SKM-1 treated with dmso at 0.1 percent for 144 hours (cell line): ENCODE measurements around the gene KRT35.

Experiments used
- DNase-seq: peaks from one replicate; lab custom pipeline; 2025; ENCODE audit not compliant: unreplicated experiment; lab: John Stamatoyannopoulos, UW

The KRT35 gene

DNA sequence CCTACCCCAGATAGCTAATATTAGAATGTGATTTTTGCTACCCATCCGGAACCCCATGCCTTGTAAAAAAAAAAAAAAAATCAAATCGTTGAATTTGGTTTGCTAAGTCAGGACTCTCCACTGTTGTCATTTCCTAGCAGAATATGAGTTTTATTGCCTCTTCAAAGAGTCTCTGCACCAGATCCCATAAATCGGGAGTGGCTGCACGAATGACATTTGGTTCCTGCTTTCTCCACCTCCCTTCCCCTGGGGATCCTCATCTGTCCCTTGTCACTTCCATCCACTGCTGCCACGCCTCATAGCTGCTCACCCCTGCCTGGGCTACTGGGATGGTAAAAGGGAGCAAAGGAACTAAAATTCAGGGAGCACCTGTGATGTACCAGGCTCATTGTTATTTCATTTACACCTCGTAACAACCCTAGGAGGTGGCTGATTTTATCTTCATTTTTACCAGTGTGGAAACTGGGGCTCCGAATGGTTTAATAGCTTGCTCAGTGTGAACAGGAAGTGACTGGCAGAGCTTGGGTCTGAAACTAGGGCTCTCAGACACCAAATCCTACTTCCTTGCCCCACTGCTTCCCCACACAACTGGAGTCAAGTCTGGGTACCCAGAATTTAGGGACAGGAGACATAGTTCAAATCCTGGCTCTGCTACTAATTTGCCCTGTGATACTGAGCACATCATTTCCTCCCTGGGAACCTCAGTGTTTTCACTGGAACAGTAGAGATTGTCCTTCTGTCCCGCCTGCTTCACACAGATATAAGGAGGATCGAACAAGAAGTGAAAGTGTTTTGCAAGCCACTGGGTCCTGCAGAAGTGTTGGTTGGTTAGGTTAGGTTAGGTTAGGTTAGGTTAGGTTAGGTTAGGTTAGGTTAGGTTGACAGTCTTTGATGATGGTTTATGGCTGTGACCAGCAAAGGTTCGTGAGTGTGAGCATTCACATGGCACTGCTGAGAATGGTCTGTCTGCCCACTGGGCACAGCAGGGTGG, 9.3 kb upstream of the KRT35 start:
- peak; percentile 6 for DNase-seq

DNA sequence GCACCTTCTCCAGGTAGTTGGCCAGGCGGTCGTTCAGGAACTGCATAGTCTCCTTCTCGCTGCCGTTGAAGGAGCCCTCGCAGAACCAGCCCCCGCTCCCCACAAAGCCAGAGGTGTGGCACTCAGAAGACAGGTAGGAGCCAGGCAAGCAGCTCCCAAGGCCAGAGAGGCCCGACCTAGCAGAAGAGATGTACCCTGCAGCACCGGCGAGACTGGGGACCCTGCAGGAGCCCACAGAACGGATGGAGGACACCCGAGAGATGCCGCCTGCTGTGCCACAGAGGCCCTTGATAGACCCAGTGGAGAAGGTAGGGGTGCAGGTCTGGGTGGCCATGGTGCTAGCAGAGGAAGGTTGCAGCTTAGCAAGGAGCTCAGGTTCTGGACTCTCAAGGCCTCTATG, 8.6 kb upstream of the KRT35 start, which contains the start of gene KRT36:
Gene KRT36, minus strand, starts transcription at position 380 of the 400 bp plus-strand sequence. Its CDS starts 46 bp downstream, at position 334.
- no peak for DNase-seq

DNA sequence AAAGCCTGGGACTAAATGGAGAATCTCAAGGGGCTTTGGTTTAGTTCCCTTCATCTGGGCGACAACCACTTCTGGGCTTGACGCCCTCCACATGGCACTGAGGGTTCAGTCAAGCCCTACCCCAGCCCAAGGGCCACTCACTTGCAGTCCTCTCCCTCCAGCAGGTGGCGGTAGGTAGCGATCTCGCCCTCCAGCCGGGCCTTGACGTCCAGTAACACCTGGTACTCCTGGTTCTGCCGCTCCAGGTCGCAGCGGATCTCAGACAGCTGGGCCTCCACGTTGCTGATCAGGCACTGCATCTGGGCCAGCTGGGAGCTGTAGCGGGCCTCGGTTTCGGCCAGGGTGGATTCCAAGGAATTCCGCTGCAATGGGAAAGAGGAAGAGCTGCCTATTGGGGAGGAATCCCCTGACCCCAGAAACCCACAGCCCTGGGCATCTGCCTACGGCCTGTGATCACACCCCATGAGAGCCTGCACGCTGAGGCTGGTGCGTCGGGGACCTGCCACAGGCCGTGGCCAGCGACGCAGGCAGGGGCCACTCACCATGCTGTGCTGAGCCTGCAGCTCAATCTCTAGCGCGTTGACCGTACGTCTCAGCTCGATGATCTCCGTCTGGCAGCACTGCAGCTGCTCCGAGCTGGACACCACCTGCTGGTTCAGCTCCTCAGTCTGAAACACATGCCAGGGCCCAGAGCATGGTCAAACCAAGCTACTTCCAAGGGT, 6.0 kb upstream of the KRT35 start:
- DNase-seq, result peak; percentile 43

DNA sequence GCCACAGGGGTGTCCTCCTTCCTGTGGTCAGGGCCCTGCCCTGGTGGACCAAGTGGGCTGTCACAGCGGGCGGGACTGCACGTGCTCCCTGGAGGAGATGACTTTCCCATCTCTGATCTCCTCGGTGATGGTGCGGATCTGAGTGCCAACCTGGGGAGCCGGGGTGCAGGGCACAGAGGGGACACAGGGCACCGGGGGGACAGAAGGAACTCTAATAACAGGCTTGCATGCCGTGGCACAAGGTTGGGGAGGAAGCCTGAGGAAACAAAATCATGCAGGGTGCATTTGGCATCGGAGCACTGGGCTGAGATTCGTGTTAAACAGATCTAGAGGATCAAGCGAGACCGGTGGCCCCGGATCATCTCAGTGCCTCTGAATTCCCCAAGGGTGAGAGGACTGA, 5.4 kb upstream of the KRT35 start:
- DNase-seq, result no peak

DNA sequence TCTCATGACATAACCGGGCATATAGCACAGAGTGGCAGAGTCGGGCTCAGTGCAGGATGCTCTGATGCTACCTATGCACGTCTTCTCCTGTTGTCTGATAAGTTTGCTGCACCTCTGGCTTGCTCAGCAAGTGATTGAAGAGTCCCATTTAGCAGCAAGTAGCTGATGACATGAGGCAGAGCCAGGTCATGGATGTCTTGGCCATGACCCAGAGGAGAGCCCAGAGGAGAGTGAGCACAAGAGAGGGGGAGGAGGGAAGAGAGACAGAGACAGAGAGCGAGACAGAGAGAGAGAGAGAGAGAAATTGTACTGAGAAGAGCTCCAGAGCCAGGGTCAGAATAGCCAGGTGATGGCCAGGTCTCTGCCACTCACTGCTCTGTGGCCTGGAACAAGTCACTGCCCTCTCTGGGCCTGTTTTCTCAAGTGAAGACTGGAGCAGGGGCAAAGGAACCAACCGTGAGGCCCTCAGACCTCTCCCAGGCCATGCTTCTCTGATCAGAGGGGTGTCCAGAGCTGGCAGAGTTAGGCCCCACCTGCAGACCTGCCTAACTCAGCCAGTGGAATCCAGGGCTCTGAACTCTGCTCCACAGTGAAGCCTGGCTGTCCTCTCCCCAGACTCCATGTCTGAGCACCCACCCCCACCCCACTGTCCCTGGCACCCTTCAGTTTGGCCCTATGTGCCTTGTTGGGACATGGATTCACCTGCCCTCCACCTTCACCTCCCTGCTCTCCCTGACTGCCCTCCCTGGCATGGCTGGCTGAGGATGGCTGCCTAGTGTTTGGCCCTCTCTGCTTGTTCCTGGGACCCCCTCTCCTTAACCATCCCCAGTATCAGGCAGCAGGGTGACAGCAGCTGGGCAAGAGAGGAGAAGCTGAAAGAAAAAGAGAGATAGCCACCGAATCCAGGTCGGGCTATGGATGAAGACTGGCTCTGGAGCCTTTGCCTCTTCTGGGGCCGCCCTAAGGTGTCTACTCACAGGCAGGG, 4.3 kb upstream of the KRT35 start:
- DNase-seq, result no peak

DNA sequence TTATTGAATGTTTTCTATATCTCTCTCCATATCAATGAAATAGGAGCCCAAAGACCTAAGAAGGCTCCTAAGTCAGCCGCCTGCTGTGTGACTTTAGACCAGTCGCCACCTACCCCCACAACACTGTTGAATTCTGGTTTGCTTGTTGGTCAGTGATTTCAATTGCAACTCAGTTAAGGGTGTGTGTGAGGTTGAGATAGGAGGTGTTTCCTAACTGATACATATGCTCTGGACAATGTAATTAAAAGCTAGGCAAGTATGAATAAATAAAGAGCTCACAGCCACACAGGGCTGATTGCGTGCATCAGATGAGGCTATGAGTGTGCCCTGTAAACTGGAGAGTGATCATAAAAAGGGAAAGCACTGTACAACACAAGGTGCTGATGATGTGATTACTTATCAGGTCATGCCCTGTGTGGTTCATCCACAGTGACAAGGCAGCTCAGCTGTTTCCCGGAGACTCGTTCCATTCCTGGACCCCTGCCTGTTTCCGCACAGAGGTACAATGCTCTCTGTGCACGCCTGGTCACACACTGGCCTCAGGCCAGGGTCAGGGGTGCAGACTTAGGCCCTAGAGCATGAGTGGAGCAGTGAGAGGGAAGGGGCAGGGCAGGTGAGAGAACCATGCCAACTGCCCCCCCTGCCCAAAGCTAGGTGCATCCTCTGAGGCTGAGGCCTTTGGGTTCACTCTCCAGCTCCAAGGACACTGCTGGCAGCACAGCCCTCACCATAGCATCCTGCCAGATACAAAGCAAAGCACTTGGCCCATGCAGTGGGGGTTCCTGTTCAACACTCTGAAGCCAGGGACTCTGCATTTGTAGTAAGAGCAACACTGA, 3.3 kb upstream of the KRT35 start:
- no peak for DNase-seq

DNA sequence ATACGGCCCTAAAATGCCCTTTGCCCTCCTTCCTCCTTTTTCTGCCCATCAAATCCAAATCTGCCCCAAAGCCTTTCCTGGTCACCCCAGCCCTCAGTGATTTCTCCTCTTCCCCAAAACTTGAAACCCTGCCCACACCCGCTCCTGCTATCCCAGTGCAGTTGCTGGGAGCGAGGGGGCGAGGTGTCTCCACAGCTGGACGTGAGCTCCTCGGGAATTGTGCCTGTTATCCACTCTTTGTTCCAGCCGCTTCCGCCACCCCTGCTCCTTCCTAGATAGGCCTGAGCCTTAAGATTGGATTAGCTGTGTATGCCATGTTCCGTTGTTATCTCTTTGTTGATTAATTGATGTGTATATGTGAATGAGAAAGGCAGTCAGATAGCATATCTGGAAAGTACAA, 2.6 kb upstream of the KRT35 start:
- DNase-seq, result no peak

DNA sequence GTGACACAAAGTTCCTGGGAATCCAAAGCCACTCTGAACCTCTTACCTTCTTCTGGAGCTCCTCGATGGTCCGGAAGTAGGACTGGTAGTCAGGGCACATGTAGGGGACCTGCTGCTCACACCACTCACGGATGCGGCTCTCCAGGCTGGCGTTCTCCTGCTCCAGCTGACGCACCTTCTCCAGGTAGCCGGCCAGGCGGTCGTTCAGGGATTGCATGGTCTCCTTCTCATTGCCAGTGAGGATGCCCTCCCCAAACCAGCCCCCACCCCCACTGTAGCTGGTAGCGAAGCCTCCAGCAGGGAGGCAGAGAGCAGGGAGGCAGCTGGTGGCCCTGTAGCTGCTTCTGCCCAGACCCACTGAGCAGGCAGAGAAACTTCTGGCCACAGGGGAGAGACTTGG, 370 bp downstream of the KRT35 start:
- no peak for DNase-seq

DNA sequence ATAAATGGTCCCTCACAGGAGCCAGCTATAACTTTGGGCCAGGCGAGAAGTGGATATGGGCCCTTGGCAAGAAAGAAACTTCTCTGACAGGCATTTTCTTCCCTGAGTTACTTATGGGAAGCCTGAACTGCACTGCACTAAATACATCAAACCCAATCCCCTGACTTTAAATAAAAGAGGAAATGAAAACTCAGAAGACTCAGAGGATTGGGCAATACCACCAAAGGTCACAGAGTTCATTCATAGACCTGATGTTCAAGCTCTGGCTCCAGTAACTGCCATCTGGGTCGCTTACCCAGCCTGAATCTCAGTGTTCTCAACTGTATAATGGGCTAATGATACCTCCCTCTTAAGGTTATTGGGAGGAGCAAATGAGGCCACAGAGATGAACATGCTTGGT, 815 bp downstream of the KRT35 start:
- DNase-seq, result peak; percentile 34

DNA sequence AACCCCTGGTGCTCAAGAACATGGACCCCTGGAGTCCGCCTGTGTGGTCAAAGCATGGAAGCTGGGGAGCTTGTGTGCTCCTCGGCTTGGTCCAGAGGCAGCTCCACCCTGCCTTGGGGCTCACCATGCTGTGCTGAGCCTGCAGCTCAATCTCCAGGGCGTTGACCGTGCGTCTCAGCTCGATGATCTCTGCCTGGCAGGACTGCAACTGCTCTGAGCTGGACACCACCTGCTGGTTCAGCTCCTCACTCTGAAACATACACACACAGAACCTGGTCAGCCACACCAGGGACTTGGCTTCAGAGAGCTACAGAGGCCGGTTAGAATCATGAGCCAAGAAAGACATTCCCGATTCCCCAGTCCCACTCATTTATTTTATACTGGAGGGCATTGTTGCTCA, 2.7 kb downstream of the KRT35 start:
- no peak for DNase-seq

DNA sequence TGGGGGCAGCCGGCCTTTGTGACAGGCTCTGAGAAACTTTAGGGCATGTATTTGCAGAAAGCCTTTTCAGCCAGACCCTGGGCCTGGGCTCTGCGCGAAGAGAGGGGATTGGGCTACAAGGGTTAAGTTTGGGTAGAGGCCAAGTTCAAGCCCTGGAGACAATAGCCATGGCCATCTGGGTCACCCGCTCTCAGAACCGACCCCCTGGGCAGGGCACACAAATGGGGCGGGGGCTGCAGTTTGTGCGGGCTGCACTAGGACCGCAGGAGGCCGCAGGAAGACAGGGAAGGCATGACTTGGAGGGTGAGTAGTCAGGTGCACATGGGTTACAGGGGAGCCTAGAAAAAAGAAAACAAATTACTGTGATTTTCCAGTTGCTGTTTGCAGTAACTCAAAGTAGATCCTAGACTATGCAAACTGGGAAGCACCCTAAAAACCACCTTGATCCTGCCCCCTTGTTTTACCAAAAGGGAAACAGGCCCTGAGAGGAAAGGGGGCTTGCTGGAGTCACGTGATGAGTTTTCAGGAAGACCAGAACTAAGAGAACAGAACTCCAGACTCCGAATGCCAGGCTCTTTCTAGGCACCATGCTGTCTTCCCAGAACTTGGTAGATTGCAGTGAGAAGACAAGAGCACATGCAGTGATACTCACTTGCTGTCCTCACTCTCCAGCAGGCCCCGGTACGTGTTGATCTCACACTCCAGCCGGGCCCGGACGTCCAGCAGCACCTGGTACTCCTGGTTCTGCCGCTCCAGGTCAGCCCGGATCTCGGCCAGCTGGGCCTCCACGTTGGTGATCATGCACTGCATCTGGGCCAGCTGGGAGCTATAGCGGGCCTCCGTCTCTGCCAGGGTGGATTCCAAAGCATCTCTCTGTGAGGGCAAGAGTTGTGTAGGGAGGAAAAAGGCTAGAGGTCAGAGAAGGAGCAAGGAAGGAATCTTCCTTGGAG, 3.8 kb downstream of the KRT35 start:
- DNase-seq, result no peak

DNA sequence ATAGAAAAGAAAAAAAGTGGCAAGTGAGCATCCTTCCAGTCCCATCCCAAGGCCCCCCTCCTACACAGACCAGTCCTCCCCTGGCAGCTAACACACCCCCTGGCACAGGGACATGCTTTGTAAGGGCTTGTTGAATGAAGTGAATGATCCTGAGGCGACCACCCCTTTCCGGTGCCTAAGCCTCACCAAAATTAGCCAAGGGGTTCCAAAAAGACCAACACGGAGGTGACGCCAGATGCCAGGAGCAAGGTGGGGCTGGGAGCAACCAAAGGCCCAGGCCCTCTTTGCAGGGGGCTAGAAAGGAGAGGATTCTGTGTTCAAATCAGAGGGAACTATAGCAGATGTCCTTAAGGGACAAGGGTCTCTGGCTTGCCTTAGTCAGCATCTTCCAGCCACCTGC, 5.5 kb downstream of the KRT35 start:
- DNase-seq, result no peak

DNA sequence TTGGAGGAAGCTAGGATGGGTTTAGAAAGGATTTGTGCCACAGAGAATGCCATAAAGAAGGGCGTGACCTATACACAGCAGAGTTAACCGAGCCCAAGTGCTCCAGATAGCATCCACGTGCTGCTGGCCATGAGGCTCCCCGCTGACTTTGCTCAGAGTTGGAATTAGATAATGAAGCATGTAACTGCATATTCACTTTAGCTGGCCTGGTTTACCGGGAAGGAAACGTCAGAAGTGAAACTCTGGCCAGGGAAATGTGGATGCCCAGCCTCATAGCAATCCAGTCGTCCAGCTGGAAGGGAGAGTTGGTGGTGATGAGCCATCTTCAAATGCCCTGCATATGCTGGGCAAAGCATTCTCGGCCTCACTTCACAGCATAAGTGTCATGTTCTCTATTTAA, 6.1 kb downstream of the KRT35 start:
- no peak for DNase-seq

DNA sequence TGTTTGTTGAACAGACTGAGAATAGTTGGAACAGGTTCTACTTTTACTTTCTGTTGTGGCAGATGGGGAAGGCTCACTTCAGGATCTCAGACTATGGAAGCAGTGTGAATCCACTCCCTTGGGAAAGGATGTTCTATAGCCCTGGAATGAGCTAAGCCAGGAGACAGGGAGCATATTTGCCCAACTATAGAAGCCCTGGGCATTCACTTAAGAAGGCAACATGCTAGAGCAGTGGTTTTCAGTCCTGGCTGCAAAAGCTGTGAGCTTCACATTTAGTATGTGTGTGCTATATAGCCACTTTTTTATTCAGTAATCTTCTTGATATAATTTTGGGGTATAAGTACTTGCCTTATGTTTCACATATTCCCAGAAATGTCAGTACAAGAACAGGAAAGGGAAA, 12.6 kb downstream of the KRT35 start:
- DNase-seq, result no peak

DNA sequence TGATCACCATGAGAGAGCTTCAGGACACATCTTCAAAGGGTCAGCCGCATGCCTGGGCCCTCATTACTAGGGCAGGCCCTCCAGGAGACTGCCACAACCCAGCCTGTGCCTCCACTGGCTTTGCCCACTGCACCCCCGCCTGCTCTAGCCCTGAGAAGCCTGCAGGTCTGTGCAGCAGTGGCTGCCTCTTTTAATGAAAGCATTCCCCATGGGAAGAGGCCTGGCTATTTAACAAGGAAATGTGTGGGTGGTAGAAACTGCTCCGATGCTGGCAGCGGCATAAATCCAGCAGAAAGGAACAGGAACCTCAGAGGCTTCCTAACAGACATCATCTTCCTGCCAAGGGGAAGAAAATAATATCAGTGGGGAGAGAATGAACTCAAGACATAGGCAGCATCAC, 13.4 kb downstream of the KRT35 start:
- DNase-seq, result no peak

DNA sequence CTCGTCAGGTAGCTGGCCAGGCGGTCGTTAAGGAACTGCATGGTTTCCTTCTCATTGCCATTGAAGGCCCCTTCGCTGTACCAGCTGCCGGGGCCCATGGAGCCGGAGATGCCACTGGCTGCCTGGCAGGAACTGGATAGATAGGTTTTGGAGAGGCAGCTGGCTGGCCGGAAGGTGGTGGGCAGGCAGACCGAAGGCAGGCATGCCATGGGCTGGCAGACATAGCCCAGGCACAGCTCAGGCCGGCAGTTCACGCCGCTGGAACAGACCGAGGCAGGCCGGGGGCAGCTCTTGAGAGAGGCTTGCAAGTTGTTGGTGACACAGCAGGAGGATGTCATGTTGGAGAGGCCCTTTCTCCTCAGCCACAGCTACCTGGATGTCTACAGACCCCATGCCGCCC, 14.0 kb downstream of the KRT35 start, which contains the start of gene KRT32:
Gene KRT32, minus strand, starts transcription at position 399 of the 400 bp plus-strand sequence. Its CDS starts 61 bp downstream, at position 338.
- DNase-seq, result no peak

DNA sequence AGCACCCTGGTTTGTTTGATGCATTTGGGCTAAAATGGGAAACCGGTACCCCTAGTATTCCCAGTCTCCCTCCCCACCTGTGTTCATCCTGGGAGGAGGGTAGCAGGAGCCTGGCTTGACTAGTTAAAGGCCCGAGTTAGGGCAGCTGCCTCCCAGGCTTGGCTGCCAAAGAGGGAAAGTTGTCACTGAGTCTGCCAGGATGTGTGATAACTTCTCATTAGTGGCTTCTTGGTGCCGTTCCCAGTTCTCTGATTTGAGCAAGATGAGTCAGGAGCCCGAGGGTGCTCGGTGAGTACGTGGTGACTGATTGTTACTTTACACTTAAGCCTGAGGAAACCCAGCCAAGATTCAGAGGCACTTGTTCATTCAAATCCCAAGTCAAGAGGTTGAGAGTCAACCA, 16.3 kb downstream of the KRT35 start:
- DNase-seq, result no peak

DNA sequence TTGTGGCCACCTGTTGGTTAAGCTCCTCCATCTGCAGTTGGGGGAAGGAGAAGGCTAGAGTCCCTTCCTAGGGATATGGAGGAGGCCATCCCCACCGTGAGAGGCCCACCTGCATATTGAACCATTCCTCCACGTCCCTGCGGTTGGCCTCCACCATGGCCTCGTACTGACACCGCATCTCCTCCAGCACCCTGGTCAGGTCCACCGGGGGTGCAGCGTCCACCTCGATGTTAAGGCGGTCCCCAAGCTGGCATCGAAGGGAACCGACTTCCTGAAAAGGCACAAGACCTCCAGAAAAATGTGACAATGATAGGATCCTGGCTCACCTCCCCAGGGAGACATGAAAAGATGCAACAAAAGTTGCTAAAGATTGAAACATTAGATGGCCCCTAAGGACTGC, 16.8 kb downstream of the KRT35 start:
- no peak for DNase-seq

DNA sequence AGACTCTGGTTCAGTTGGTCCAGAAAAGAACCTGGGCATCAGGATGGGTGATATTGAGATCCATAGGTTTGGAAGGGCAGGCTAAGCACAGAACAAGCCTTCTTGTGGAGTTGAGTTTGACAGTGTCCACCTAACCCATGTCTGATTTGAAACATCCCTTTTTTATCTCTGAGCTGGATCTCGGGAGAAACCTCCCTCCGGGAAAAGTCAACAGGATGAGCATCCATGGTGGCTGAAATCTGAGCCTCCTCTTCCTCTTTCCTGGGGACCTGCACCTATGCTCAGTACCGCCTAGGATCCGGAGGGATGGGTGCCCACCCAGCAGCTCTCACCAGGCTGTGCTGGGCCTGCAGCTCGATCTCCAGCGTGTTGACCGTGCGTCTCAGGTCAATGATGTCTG, 17.2 kb downstream of the KRT35 start:
- no peak for DNase-seq
